Vagina (tissue), 2 donors: ENCODE data around the gene LRRC27. TPM values are rescaled to one million over a fixed set of nuclear protein-coding genes. Genes with fewer than 3 reads are reported as not detected.

Experiments
- DNase-seq, 2 donors: peaks; one replicate each; pipeline ENCODE4 v3.0.0-alpha.2; 2017; ENCODE audit errors: extremely low spot score in 2 of 2
- H3K27ac ChIP-seq: fragments of 200-600 bp; sonication (generic); one replicate; pipeline ENCODE4 v1.5.1; 2019
- H3K27me3 ChIP-seq: fragments of 200-600 bp; sonication (generic); one replicate; pipeline ENCODE4 v1.5.1; 2019
- H3K36me3 ChIP-seq, 2 donors: fragments of 200-600 bp; sonication (generic); one replicate each; pipeline ENCODE4 v1.5.1; 2017 to 2019
- H3K4me1 ChIP-seq: fragments of 200-600 bp; sonication (generic); one replicate; pipeline ENCODE4 v1.5.1; 2019
- H3K4me3 ChIP-seq, 2 donors: fragments of 200-600 bp; sonication (generic); 1 replicate in 1 of 2; 2 replicates in 1 of 2; pipeline ENCODE4 v1.5.1; 2016 to 2019
- H3K9me3 ChIP-seq: fragments of 200-600 bp; sonication (generic); one replicate; pipeline ENCODE4 v1.5.1; 2019
- CTCF ChIP-seq, 3 experiments: fragments of 450-650 bp in 2 of 3; fragments of 200-600 bp in 1 of 3; sonication (generic) in 1 of 3; IDR thresholded peaks; one replicate each; pipeline ENCODE4 v1.5.1; 2017 to 2019; ENCODE audit warnings: antibody characterized with exemption in 3 of 3, mild to moderate bottlenecking in 2 of 3, moderate library complexity in 2 of 3
- POLR2A ChIP-seq, 2 donors: fragments of 450-650 bp; IDR thresholded peaks; one replicate each; pipeline ENCODE4 v1.6.1; 2017; ENCODE audit warnings: antibody characterized with exemption in 2 of 2, mild to moderate bottlenecking in 2 of 2, moderate library complexity in 2 of 2
- POLR2AphosphoS5 ChIP-seq, 2 donors: sonication (generic); formaldehyde crosslinking; IDR thresholded peaks; one replicate each; pipeline ENCODE4 v1.9.0; 2017; ENCODE audit warnings: antibody characterized with exemption in 2 of 2, mild to moderate bottlenecking in 2 of 2, low read depth in 1 of 2; ENCODE audit not compliant: insufficient read depth in 1 of 2
- intact Hi-C: fragments of 100-400 bp; cut with DNase I; formaldehyde crosslinking; loops from one replicate; pipeline ENCODE4 v1.15.1; 2023
- total RNA-seq: library from RNA; depleted of rRNA; stranded (reverse); fragments of >200 nt; gene quantifications from one replicate; pipeline ENCODE4 v1.2.3, GENCODE V29; 2016

LRRC27 gene
- total RNA-seq, 1 donor from 2014 or later, result 4.9 TPM

GRCh38 chr10:132346806-132347205 is 14.8 kb downstream of the LRRC27 start:
- TF ChIP-seq CTCF (IDR thresholded peaks at IDR 0.05) (no peak), POLR2A (IDR thresholded peaks at IDR 0.05) (no peak), POLR2AphosphoS5 (IDR thresholded peaks at IDR 0.05; ENCODE audit: insufficient read depth in 1 of 2, low read depth in 1 of 2) (no peak)
- Histone ChIP-seq H3K27me3 (no peaks in the 10 kb centered on the region), H3K27ac (no peak overlapping the region), H3K36me3 (peaks cover 0 to 17% of the 10 kb centered on the region in 2 donors), H3K4me1 (no peaks in the 10 kb centered on the region), H3K4me3 (no peak overlapping the region), H3K9me3 (no peaks in the 10 kb centered on the region)
- no peak for DNase-seq
- intact Hi-C loops, result no loop called here

DNA sequence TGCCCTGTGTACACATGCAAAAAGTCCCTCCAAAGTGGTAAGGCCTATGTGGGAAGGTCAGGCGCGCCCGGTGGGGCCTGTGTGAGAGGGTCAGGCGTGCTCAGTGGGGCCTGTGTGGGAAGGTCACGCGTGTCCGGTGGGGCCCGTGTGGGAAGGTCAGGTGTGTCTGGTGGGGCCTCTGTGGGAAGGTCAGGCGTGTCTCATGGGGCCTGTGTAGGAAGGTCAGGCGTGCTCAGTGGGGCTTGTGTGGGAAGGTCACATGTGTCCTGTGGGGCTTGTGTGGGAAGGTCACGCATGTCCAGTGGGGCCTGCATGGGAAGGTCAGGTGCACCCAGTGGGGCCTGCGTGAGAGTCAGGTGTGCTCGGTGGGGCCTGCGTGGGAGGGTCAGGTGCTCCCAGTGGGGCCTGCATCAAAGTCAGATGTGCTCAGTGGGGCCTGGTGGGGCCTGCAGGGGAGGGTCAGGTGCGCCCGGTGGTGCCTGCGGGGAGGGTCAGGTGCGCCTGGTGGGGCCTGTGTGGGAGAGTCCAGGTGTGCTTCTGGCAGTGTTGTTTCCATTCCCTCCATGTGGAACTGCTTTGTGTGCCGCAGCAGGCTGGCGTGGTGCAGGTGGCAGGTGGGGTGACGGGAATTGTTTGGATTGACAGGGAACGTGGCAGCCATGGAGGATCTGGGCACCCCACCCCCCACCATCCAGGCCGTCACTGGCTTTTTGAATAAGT is 15.4 kb downstream of the LRRC27 start:
- Histone ChIP-seq H3K9me3 (no peaks in the 10 kb centered on the region), H3K4me3 (no peak overlapping the region), H3K4me1 (no peaks in the 10 kb centered on the region), H3K27me3 (no peaks in the 10 kb centered on the region), H3K27ac (no peak overlapping the region), H3K36me3 (peaks cover 0 to 13% of the 10 kb centered on the region in 2 donors)
- no peak for DNase-seq
- intact Hi-C loops, result no loop called here
- TF ChIP-seq CTCF (IDR thresholded peaks at IDR 0.05) (no peak), POLR2AphosphoS5 (IDR thresholded peaks at IDR 0.05; ENCODE audit: insufficient read depth in 1 of 2, low read depth in 1 of 2) (no peak), POLR2A (IDR thresholded peaks at IDR 0.05) (no peak)

- H3K4me1 ChIP-seq, result no peaks in the 10 kb centered on the region
- intact Hi-C loops, result no loop called here
These were observed 15.9 kb downstream of the LRRC27 start for GRCh38 chr10:132347931-132348267.

GRCh38 chr10:132349766-132350165 is 17.8 kb downstream of the LRRC27 start:
- DNase-seq, result no peak
- intact Hi-C loops, result loop anchor here (5.0 kb wide), 1 partner anchor 127 kb away; no protein-coding TSS in a partner anchor
- H3K36me3 ChIP-seq, result peaks cover 0 to 11% of the 10 kb centered on the region in 2 donors

More at GRCh38 chr10:132347931-132348267, 15.9 kb downstream of the LRRC27 start:
- Histone ChIP-seq H3K4me3 (no peak overlapping the region), H3K27me3 (no peaks in the 10 kb centered on the region), H3K36me3 (peaks cover 0 to 11% of the 10 kb centered on the region in 2 donors), H3K27ac (no peak overlapping the region), H3K9me3 (no peaks in the 10 kb centered on the region)
- DNase-seq, result no peak
- no peak for TF ChIP-seq POLR2AphosphoS5 (IDR thresholded peaks at IDR 0.05; ENCODE audit: insufficient read depth in 1 of 2, low read depth in 1 of 2)
- TF ChIP-seq POLR2A (IDR thresholded peaks at IDR 0.05), result no peak
- no peak for TF ChIP-seq CTCF (IDR thresholded peaks at IDR 0.05)

More at GRCh38 chr10:132349766-132350165, 17.8 kb downstream of the LRRC27 start:
- H3K27ac ChIP-seq, result no peak overlapping the region
- TF ChIP-seq POLR2A (IDR thresholded peaks at IDR 0.05) (no peak), CTCF (IDR thresholded peaks at IDR 0.05) (no peak), POLR2AphosphoS5 (IDR thresholded peaks at IDR 0.05; ENCODE audit: insufficient read depth in 1 of 2, low read depth in 1 of 2) (no peak)
- H3K4me1 ChIP-seq, result no peaks in the 10 kb centered on the region
- H3K4me3 ChIP-seq, result no peak overlapping the region
- H3K9me3 ChIP-seq, result no peaks in the 10 kb centered on the region
- no peaks in the 10 kb centered on the region for H3K27me3 ChIP-seq
